HG03378 (cell line): ENCODE results near the gene C2orf68.
"Not testable (repeated sequence)": the region's sequence is repeated elsewhere in the genome, so short reads cannot be mapped to it uniquely, and the experiment has no call there.

Source experiments
- ATAC-seq: cut with Tn5 transposase; IDR thresholded peaks from one replicate; pipeline ENCODE4 v1.9.1; 2021; ENCODE audit warnings: mild to moderate bottlenecking, moderate library complexity; ENCODE audit not compliant: unreplicated experiment

The C2orf68 gene

GRCh38 chr2:85600951-85601770 is 10.7 kb downstream of the C2orf68 start:
- no peak for ATAC-seq

DNA sequence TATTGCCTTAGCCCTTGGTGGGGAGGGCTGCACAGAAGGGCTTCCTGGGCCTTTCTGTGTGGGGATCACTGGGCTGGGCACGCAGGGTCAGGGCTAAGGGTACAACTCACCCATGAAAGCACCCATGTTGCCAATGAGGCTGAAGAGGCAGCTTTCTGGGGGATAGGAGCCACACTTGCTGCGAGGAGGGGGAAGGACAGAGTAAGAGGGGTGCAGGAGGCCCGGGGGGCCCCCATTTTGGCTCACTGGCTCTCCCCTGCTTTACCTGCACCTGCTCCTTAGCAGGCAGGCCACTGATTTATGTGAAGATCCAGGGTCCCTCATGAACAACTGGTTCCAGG is 11.7 kb downstream of the C2orf68 start:
- ATAC-seq, result no peak

DNA sequence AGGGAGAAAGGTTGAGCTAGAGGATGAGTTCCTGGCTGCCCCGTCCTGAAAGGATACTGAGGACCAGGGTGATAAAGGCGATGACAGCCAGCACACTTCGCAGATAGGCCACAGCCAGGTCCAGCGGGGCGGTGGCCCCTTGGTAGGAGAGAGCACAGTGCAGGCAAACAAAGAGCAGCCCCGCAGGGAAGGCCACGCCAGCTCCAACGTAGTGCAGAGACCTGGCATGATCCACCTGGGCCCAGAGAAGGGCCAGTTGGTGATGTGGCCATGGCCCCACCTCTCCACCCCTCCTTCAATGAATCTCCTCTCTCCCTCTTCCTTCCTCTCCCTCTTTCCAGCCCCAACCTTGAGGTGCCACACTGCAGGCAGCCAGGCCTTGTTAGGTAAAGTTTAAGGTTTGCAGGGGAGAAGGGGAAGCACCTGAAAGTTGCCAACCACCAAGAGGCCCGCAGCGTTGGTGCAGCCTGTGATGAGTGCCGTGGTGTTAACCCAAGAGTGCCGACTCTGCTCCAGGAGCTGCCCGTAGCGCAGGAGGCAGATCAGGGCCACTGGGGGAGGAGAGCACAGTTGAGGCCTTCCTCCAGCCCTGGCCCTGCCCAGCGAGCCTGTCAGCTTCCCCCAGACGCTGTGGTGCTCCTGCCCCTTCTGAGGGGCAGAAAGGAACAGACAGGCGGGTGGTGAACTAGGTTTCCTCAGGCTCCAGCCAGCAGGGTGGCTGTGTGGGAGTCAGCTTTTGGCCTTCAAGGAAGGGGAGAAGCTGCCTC is 12.2 kb downstream of the C2orf68 start:
- ATAC-seq, result no peak

DNA sequence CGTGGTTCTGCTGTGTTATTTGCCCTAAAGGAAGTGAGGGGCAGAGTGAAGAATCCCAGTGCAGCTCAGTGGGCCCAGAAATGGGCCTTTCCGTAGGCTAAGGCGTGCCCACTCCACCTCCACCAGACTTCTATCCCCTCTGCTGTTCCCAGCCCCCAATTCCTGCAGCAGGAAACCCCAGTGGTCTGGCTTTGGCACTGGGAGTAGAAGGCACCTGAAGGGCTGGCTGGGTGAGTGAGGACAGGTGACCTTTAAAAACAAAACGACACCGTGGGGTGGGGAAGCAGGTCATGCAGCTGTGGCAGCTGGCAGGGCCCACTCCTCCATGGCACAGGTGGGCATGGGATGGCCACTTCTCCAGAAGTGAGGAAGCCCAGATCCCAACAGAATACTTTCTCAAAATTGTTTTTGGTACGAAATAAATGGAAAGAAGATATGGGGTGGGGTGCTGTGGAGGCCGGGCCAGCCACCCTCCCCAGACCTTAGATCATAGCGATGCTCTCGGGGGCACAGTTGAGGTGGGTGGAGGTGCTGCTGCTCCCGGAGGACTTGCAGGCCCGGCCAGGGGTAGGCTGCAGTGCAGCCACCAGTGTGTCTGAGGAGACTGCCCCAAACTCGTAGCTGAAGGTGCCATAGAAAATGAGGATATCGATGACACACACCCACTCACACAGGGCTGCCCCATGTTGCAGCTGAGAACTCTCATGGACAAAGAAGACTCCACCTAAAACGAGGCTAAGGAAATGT is 13.1 kb downstream of the C2orf68 start:
- no peak for ATAC-seq

DNA sequence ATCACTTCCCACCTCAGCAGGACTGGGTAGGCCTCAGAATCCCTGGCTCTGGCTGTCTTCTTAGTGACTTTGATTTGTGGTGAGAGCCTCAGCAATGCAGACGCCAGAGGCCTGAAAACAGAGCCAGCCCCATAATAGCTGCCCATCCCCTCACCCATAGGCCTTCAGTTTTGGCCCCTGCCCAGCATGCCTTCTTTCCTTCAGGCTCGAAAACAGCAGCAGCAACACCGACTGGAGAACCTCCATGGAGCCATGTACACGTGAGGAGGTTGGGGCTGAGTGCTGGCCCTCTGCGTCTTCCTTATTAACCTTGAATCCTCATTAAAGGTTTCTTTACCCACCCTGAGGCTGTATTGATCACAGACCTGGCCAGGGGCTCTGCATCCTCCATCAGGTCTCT is 14.6 kb downstream of the C2orf68 start:
- ATAC-seq, result no peak

- ATAC-seq, result no peak
Observed at GRCh38 chr2:85596486-85597143, 15.3 kb downstream of the C2orf68 start.

- ATAC-seq, result no peak
Observed at GRCh38 chr2:85596026-85596333, 15.9 kb downstream of the C2orf68 start.

- peak; percentile 99 for ATAC-seq
Observed at GRCh38 chr2:85595301-85596025, 16.4 kb downstream of the C2orf68 start, which contains the start of gene RNF181. TSS of gene RNF181 (plus strand) at chr2:85595745. CDS start at chr2:85595764, 19 bp downstream.

GRCh38 chr2:85594715-85595300 is 17.1 kb downstream of the C2orf68 start:
- no peak for ATAC-seq

GRCh38 chr2:85593023-85593422 is 18.8 kb downstream of the C2orf68 start:
- ATAC-seq, result no peak

DNA sequence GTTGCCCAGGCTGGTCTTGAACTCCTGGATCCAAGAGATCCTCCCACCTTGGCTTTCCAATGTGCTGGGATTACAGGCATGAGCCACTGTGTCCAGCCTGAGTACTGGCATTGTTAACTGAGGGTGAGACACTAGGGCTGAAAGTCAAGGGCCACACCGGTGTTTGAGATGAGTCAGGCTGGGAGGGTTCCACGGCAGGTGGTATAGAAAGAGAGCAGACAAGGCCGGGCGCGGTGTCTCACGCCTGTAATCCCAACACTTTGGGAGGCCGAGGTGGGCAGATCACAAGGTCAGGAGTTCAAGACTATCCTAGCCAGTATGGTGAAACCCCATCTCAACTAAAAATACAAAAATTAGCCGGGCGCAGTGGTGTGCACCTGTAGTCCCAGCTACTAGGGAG is 19.6 kb downstream of the C2orf68 start:
- not testable (repeated sequence) for ATAC-seq

DNA sequence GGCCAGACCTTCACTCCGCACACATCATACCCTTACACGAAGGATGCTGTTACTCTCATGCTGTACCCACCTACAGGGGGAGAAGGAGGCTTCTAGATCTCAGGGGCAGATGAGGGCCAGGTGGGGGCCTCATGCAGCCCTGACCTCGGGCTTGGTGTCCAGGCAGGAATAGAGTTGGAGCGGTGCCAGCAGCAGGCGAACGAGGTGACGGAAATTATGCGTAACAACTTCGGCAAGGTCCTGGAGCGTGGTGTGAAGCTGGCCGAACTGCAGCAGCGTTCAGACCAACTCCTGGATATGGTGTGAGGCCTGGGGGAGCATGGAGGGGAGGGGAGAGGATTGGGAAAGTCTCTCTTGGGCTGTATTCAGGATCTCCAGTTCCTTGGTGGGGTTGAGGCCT is 20.3 kb downstream of the C2orf68 start:
- ATAC-seq, result no peak

DNA sequence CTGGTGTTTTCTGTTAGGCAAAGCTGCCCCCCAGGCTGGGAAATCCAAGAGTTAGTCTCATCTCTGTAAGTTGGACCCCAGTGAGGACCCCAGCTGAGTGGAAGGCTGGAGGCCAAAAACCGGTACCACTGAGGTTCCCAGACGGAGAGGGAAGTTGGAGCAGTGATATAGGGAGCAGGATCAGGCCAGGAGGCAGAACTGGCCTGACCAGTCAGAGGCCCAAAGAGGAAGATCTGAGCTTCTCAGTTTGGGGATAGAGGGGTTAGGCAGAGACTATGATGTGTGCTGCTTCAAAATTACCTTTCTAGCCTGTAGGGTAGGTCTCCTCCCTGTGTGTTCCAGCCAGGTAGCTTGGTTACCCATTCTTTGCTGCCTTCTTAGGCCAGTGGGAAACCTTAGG is 20.9 kb downstream of the C2orf68 start:
- ATAC-seq, result no peak

DNA sequence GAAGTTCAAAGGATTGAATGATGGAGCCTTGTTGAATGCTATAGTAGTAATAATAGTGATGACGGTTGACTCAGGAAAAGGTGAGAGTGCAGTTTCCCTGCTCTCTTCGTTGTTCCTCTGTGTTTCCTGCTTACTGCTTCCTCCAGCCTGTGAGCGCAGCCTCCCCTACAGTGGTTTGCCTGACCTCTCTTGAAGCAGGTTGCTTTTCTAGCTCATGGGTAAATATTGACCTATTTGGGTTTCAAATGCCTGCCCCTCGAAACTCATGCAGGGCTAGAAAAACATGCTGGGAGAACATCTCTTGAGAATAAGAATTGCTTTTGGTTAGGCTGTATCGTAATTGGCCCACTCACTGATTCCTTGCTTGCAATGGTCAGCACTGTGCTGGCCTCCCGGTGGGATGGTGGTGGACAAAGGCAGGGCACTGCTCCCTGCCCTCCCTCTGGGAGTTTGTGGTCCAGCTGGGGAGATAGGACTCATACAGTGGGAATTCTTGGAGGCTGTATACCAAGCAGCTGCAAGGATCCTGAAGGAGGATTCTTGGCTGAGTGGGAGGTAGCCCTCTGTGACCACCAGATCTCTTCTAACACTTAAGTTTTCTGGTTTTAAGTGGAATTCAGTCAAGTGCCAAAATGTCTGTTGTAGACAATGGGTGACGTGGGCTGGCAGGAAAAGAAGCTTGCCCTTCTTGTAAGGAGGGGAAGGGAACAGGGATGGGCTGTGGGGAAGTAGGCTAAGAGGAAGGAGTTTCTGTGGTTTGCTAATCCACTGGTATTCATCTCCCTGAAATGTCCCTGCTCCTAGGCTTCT is 21.7 kb downstream of the C2orf68 start:
- no peak for ATAC-seq

- no peak for ATAC-seq
Observed at GRCh38 chr2:85589181-85589580, 22.7 kb downstream of the C2orf68 start.

GRCh38 chr2:85588645-85589044 is 23.2 kb downstream of the C2orf68 start:
- no peak for ATAC-seq

DNA sequence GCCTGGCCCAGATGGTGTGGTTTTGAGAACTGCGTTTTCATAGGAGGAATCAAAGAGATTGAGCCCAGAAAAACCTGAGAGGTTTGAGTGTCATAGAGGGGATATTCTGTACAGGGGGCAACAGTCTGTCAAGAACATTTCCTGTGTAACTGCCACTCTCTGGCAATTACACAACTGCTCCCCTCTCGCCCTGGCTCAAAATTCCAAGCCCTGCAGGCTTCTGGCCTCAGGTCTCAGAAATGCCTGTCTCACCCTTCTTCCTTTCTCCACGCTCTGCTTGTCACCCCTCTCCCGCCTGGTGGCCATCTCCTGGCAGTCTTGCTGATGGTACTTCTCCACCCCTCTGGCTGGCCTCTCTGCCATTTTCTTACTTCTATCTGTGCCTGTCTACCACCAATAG is 23.6 kb downstream of the C2orf68 start:
- no peak for ATAC-seq

DNA sequence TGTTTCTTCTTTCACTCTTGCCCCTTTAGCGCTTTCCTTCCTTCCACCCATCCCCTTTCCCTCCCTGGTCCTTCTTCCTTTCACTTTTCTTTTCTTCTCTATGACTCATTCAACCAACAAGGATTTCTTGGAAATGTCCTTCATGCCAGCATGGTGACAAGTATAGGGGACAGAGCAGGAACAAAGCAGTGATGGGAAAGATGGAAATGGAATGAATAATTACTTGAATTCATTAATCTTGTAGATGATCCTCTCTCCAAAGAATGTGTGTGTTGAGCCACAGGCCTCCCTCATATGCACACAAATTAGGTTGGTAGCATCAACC is 26.1 kb downstream of the C2orf68 start:
- ATAC-seq, result no peak
